NB4 (cell line): Measurements from ENCODE around the gene MALRD1.

Source experiments
- MYC ChIP-seq: IDR thresholded peaks from 2 replicates; pipeline ENCODE4 v1.6.1; 2011; ENCODE audit warnings: low read depth, low read length
- TF ChIP-seq, protein P1 (sequence below): IDR thresholded peaks from one replicate; pipeline ENCODE4 v1.5.1; 2012; ENCODE audit warnings: low read depth, low read length

DNA sequence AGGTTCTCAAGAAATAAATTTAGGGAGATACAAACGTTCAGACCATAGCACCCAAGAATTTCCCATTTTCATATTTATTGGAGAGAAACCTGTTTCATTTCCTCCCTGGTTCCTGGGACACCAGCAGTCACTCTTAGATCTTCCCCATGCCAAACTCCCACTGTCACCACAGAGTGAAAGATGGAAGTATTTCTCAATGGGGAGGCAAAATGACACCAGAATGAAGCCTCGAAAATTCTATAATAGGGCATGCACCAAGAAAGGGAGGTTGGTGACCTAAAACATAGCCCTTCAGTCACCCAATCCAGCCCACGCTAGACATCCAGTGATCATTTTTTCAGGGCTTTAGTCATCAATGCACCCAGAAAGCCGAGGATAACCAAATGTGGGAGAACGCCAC lies 619.5 kb downstream of the MALRD1 start:
- TF ChIP-seq, protein P1, sequence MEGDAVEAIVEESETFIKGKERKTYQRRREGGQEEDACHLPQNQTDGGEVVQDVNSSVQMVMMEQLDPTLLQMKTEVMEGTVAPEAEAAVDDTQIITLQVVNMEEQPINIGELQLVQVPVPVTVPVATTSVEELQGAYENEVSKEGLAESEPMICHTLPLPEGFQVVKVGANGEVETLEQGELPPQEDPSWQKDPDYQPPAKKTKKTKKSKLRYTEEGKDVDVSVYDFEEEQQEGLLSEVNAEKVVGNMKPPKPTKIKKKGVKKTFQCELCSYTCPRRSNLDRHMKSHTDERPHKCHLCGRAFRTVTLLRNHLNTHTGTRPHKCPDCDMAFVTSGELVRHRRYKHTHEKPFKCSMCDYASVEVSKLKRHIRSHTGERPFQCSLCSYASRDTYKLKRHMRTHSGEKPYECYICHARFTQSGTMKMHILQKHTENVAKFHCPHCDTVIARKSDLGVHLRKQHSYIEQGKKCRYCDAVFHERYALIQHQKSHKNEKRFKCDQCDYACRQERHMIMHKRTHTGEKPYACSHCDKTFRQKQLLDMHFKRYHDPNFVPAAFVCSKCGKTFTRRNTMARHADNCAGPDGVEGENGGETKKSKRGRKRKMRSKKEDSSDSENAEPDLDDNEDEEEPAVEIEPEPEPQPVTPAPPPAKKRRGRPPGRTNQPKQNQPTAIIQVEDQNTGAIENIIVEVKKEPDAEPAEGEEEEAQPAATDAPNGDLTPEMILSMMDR, result no peak
- TF ChIP-seq MYC, result no peak
